H1 (cell line): Measurements from ENCODE around the gene BTF3L4. TPM values are rescaled to one million over a fixed set of nuclear protein-coding genes. Genes with fewer than 3 reads are reported as not detected.

Source experiments
- CTCF ChIA-PET: fragments of 300-600 bp; sonication (Branson Sonifier 250); formaldehyde crosslinking; loops from one replicate; lab custom pipeline; 2021; ENCODE audit not compliant: partially characterized antibody; lab: Charles Lee
- POLR2A ChIA-PET: fragments of 300-600 bp; sonication (Branson Sonifier 250); formaldehyde crosslinking; loops from one replicate; lab custom pipeline; 2021; ENCODE audit warnings: inconsistent platforms; ENCODE audit not compliant: partially characterized antibody; lab: Charles Lee
- DNase-seq, 2 experiments: peaks; one replicate each; pipeline versions ENCODE4 v3.0.0 to v3.0.0-alpha.2; 2010 to 2022; ENCODE audit warnings: low spot score in 2 of 2, low read depth in 1 of 2, mixed read lengths in 1 of 2
- FAIRE-seq: peaks from 2 replicates; lab custom pipeline; 2011; peaks lifted over from hg19 to GRCh38; lab: Jason Lieb, UNC
- H2AFZ ChIP-seq: 2 replicates; pipeline ENCODE4 v1.8.1; 2012; ENCODE audit warnings: low read length, inconsistent platforms
- H2AK5ac ChIP-seq: 2 replicates; pipeline ENCODE4 v1.6.1; 2013; ENCODE audit warnings: low read depth, low read length
- H2BK120ac ChIP-seq: replicated peaks from 2 replicates; pipeline ENCODE3; 2013; ENCODE audit warnings: low read depth, low read length, inconsistent platforms
- H2BK12ac ChIP-seq: 2 replicates; pipeline ENCODE4 v1.6.1; 2013; ENCODE audit warnings: low read depth, low read length
- H2BK15ac ChIP-seq: 2 replicates; pipeline ENCODE4 v1.6.1; 2013; ENCODE audit warnings: low read length
- H2BK20ac ChIP-seq: 2 replicates; pipeline ENCODE4 v1.6.1; 2013; ENCODE audit warnings: low read length
- H2BK5ac ChIP-seq: 2 replicates; pipeline ENCODE4 v1.6.1; 2013; ENCODE audit warnings: low read depth, low read length
- H3K14ac ChIP-seq: 2 replicates; pipeline ENCODE4 v1.6.1; 2013; ENCODE audit warnings: inconsistent platforms; ENCODE audit not compliant: insufficient read length
- H3K18ac ChIP-seq: 2 replicates; pipeline ENCODE4 v1.6.1; 2013; ENCODE audit warnings: low read length; ENCODE audit errors: extremely low read depth
- H3K23ac ChIP-seq: 2 replicates; pipeline ENCODE4 v1.6.1; 2013; ENCODE audit warnings: inconsistent platforms; ENCODE audit not compliant: insufficient read length
- H3K23me2 ChIP-seq: 2 replicates; pipeline ENCODE4 v1.6.1; 2013; ENCODE audit warnings: low read depth, low read length
- H3K27ac ChIP-seq: 2 replicates; pipeline ENCODE4 v1.6.1; 2011; ENCODE audit warnings: low read depth, low read length, inconsistent platforms
- H3K27me3 ChIP-seq, 4 experiments: replicated peaks in 1 of 4; 1 replicate in 1 of 4; 2 replicates in 3 of 4; pipeline versions ENCODE4 v1.6.1 to v1.8.1; 2011 to 2013; ENCODE audit warnings: low read length in 3 of 4, mild to moderate bottlenecking in 3 of 4, inconsistent platforms in 2 of 4, mixed read lengths in 2 of 4, moderate library complexity in 1 of 4; ENCODE audit not compliant: control insufficient read depth in 3 of 4, insufficient read depth in 3 of 4; ENCODE audit errors: extremely low read depth in 1 of 4
- H3K36me3 ChIP-seq, 4 experiments: 2 replicates each; pipeline versions ENCODE4 v1.6.1 to v1.8.1; 2011 to 2013; ENCODE audit warnings: mild to moderate bottlenecking in 4 of 4, low read length in 3 of 4, moderate library complexity in 2 of 4, control low read depth in 1 of 4, inconsistent platforms in 1 of 4; ENCODE audit not compliant: insufficient read depth in 4 of 4, control insufficient read depth in 2 of 4
- H3K4ac ChIP-seq: replicated peaks from 2 replicates; pipeline ENCODE3; 2013; ENCODE audit warnings: low read length, low read depth, mixed read lengths, inconsistent platforms; ENCODE audit not compliant: insufficient read length
- H3K4me1 ChIP-seq, 4 experiments: replicated peaks in 1 of 4; 1 replicate in 1 of 4; 2 replicates in 3 of 4; pipeline versions ENCODE4 v1.6.1 to v1.8.1; 2011 to 2013; ENCODE audit warnings: low read length in 3 of 4, inconsistent platforms in 2 of 4, mixed read lengths in 1 of 4; ENCODE audit not compliant: insufficient read depth in 4 of 4, control insufficient read depth in 3 of 4
- H3K4me2 ChIP-seq, 2 experiments: 2 replicates each; pipeline versions ENCODE4 v1.6.1 to v1.8.1; 2011 to 2013; ENCODE audit warnings: low read depth in 2 of 2, low read length in 2 of 2, control low read depth in 1 of 2, inconsistent platforms in 1 of 2, mild to moderate bottlenecking in 1 of 2; ENCODE audit not compliant: insufficient read depth in 1 of 2
- H3K4me3 ChIP-seq, 4 experiments: fragments of 200-600, 300-600 bp in 1 of 4; sonication (generic), shearing (Covaris generic), sonication (Bioruptor Twin) in 1 of 4; 2 replicates each; pipeline versions ENCODE4 v1.5.1 to v1.8.1; 2011 to 2016; ENCODE audit warnings: low read length in 4 of 4, low read depth in 3 of 4, control low read depth in 2 of 4, inconsistent platforms in 2 of 4, mild to moderate bottlenecking in 2 of 4, mixed read lengths in 1 of 4, moderate library complexity in 1 of 4; ENCODE audit not compliant: insufficient read depth in 2 of 4; ENCODE audit errors: extremely low read depth in 1 of 4
- H3K56ac ChIP-seq: replicated peaks from 2 replicates; pipeline ENCODE3; 2013; ENCODE audit warnings: low read depth, mild to moderate bottlenecking, mixed read lengths, low read length, inconsistent platforms; ENCODE audit not compliant: insufficient read length
- H3K79me1 ChIP-seq: 2 replicates; pipeline ENCODE4 v1.6.1; 2013; ENCODE audit warnings: low read depth, low read length, control low read depth
- H3K79me2 ChIP-seq, 2 experiments: 2 replicates each; pipeline versions ENCODE4 v1.6.1 to v1.8.1; 2012 to 2013; ENCODE audit warnings: low read length in 2 of 2, mild to moderate bottlenecking in 2 of 2, inconsistent platforms in 1 of 2; ENCODE audit not compliant: insufficient read depth in 2 of 2, control insufficient read depth in 1 of 2
- H3K9ac ChIP-seq, 4 experiments: replicated peaks in 1 of 4; 1 replicate in 1 of 4; 2 replicates in 3 of 4; pipeline versions ENCODE4 v1.6.1 to v1.8.1; 2011 to 2013; ENCODE audit warnings: low read depth in 3 of 4, low read length in 3 of 4, control low read depth in 2 of 4, mild to moderate bottlenecking in 2 of 4, moderate library complexity in 2 of 4, inconsistent platforms in 1 of 4; ENCODE audit errors: extremely low read depth in 1 of 4
- H3K9me3 ChIP-seq, 2 experiments: 2 replicates each; pipeline versions ENCODE4 v1.6.1 to v1.8.1; 2012 to 2013; ENCODE audit warnings: mild to moderate bottlenecking in 2 of 2, moderate library complexity in 2 of 2, control low read depth in 1 of 2, inconsistent platforms in 1 of 2, low read depth in 1 of 2, low read length in 1 of 2, mixed read lengths in 1 of 2; ENCODE audit not compliant: insufficient read depth in 2 of 2
- H4K20me1 ChIP-seq, 2 experiments: replicated peaks in 1 of 2; 2 replicates each; pipeline versions ENCODE3 to v1.8.1; 2011 to 2013; ENCODE audit warnings: inconsistent platforms in 2 of 2, low read length in 2 of 2, mild to moderate bottlenecking in 1 of 2; ENCODE audit not compliant: insufficient read depth in 2 of 2, control insufficient read depth in 1 of 2
- H4K5ac ChIP-seq: 2 replicates; pipeline ENCODE4 v1.6.1; 2013; ENCODE audit warnings: low read length, low read depth, mixed read lengths, inconsistent platforms; ENCODE audit not compliant: insufficient read length
- H4K8ac ChIP-seq: 2 replicates; pipeline ENCODE4 v1.8.0; 2013; ENCODE audit warnings: mild to moderate bottlenecking, moderate library complexity, low read length, inconsistent platforms; ENCODE audit not compliant: insufficient read depth; ENCODE audit errors: extremely low read depth
- H4K91ac ChIP-seq: replicated peaks from 2 replicates; pipeline ENCODE3; 2013; ENCODE audit warnings: low read length, mixed read lengths, inconsistent platforms; ENCODE audit not compliant: insufficient read length
- CHD1 ChIP-seq: IDR thresholded peaks from 2 replicates; pipeline ENCODE4 v1.6.1; 2012; ENCODE audit warnings: low read depth, low read length, improper control_type of control experiment
- EZH2 ChIP-seq: fragments of 200-600 bp; sonication (generic); IDR thresholded peaks from 2 replicates; pipeline ENCODE4 v1.7.1; 2012; ENCODE audit warnings: low read depth, mild to moderate bottlenecking, moderate library complexity, low read length, inconsistent platforms; ENCODE audit not compliant: severe bottlenecking
- GTF2F1 ChIP-seq: IDR thresholded peaks from 2 replicates; pipeline ENCODE4 v1.6.1; 2012; ENCODE audit warnings: low read depth, low read length, improper control_type of control experiment, borderline replicate concordance
- NANOG ChIP-seq: IDR thresholded peaks from 2 replicates; pipeline ENCODE4 v1.6.1; 2011; ENCODE audit warnings: low read length, low read depth, mild to moderate bottlenecking, inconsistent platforms; ENCODE audit not compliant: insufficient read depth, poor library complexity, severe bottlenecking
- POLR2AphosphoS5 ChIP-seq: IDR thresholded peaks from 2 replicates; pipeline ENCODE4 v1.6.1; 2011; ENCODE audit warnings: low read depth, low read length
- RAD21 ChIP-seq, 2 experiments: IDR thresholded peaks in 1 of 2; conservative IDR thresholded peaks in 1 of 2; 2 replicates each; pipeline ENCODE4 v1.6.1; 2011; ENCODE audit warnings: low read depth in 2 of 2, low read length in 2 of 2, improper control_type of control experiment in 1 of 2, inconsistent platforms in 1 of 2, mild to moderate bottlenecking in 1 of 2, moderate library complexity in 1 of 2
- RXRA ChIP-seq: IDR thresholded peaks from 2 replicates; pipeline ENCODE4 v1.6.1; 2011; ENCODE audit warnings: low read depth, mild to moderate bottlenecking, low read length, moderate library complexity; ENCODE audit not compliant: insufficient read depth
- SP1 ChIP-seq: IDR thresholded peaks from 2 replicates; pipeline ENCODE4 v1.6.1; 2011; ENCODE audit warnings: low read depth, low read length
- SRF ChIP-seq: IDR thresholded peaks from 2 replicates; pipeline ENCODE4 v1.6.1; 2011; ENCODE audit warnings: mild to moderate bottlenecking, low read depth, low read length, moderate library complexity
- TAF1 ChIP-seq: IDR thresholded peaks from 2 replicates; pipeline ENCODE4 v1.6.1; 2011; ENCODE audit warnings: mild to moderate bottlenecking, low read depth, low read length
- WGBS, 2 experiments: shearing (Covaris generic) in 1 of 2; methylation state at CpG; one replicate each; pipeline versions ENCODE4 v1.1.6 to v1.1.7; 2013 to 2015; ENCODE audit warnings: low lambda C conversion rate in 2 of 2, mixed read lengths in 2 of 2, inconsistent platforms in 1 of 2, low coverage in 1 of 2, missing lambda C conversion rate in 1 of 2; ENCODE audit not compliant: insufficient replicate concordance in 2 of 2, insufficient coverage in 1 of 2, insufficient read length in 1 of 2; ENCODE audit errors: extremely low coverage in 1 of 2, missing lambda C conversion rate in 1 of 2; 5-methylcytosine and 5-hydroxymethylcytosine counted together
- polyA plus RNA-seq, 7 experiments: library from polyadenylated mRNA; depleted of rRNA in 3 of 7; stranded (reverse) in 5 of 7; unstranded in 2 of 7; fragments of >200 nt in 5 of 7; fragments of 200-250 nt in 2 of 7; gene quantifications; 1 replicate in 5 of 7; 2 replicates in 1 of 7; 4 replicates in 1 of 7; pipeline versions ENCODE4 v1.2.1 to v1.2.3, GENCODE V29; 2011 to 2013; ENCODE audit warnings: missing spikeins in 2 of 7, mixed read lengths in 2 of 7
- total RNA-seq: library from RNA; stranded (reverse); fragmentation: NEBNext Ultra II Directional; extraction: Animal tissue kit (Norgen Biotek cat#: 25700); gene quantifications from 2 replicates; pipeline ENCODE4 v1.2.1, GENCODE V29; 2021

The BTF3L4 gene
- total and polyA plus RNA-seq, 2 of the 8 experiments (the other 6 are each of a cell fraction or from before 2014, with no cell fraction given): 76.1 to 98.3 TPM

GRCh38 chr1:52098139-52098871 is 42.2 kb downstream of the BTF3L4 start:
- Histone ChIP-seq H4K91ac (no peak overlapping the region), H3K9me3 (no peaks in the 10 kb centered on the region), H3K18ac (no peak overlapping the region), H2AFZ (no peak overlapping the region), H3K23me2 (no peaks in the 10 kb centered on the region), H3K79me1 (no peaks in the 10 kb centered on the region), H2BK15ac (no peak overlapping the region), H4K8ac (no peak overlapping the region), H3K14ac (no peak overlapping the region), H3K4me1 (no peaks in the 10 kb centered on the region), H3K56ac (no peak overlapping the region), H2BK12ac (no peak overlapping the region), H4K5ac (no peak overlapping the region), H2BK20ac (no peak overlapping the region), H3K23ac (no peak overlapping the region), H3K27me3 (no peaks in the 10 kb centered on the region), H3K27ac (no peak overlapping the region), H3K4me2 (no peak overlapping the region), H2BK5ac (no peak overlapping the region), H2BK120ac (no peak overlapping the region), H3K4me3 (no peak overlapping the region), H3K4ac (no peak overlapping the region), H3K9ac (no peak overlapping the region), H3K36me3 (no peaks in the 10 kb centered on the region), H2AK5ac (no peak overlapping the region), H4K20me1 (peaks cover 0 to 2% of the 10 kb centered on the region in 2 experiments), H3K79me2 (no peaks in the 10 kb centered on the region)
- peak in 1 of 2 experiments; percentile 33 for DNase-seq
- no peak for FAIRE-seq
- CTCF ChIA-PET: interaction anchor here (1.5 kb wide), 1 partner anchor 30 kb away, joined by 3 read pairs; no protein-coding TSS in a partner anchor
- POLR2A ChIA-PET: no interaction called here
- TF ChIP-seq RXRA (no peak), EZH2 (no peak), CHD1 (no peak), NANOG (no peak), SP1 (no peak), TAF1 (no peak), POLR2AphosphoS5 (no peak), RAD21 (IDR thresholded peaks at IDR 0.05 in 1 of 2, conservative IDR thresholded peaks at IDR 0.05 in 1 of 2; ENCODE audit: low read depth in 2 of 2, low read length in 2 of 2) (no peak), SRF (no peak), GTF2F1 (no peak)
- WGBS, 2 experiments: 89% methylated on average over 8 of the region's 8 CpGs; no CpG with 5 or more reads in 1 of the 2 experiments
